Gastroesophageal sphincter (tissue), 4 donors: ENCODE measurements around the gene USP44. TPM values are rescaled to one million over a fixed set of nuclear protein-coding genes. Genes with fewer than 3 reads are reported as not detected.
A peak's percentile ranks its signal among the peaks of the same experiment; 100 is the strongest.
"Not testable (repeated sequence)": the region's sequence is repeated elsewhere in the genome, so short reads cannot be mapped to it uniquely, and the experiment has no call there.

Experiments used
- ATAC-seq: fragments of 150-250 bp; one replicate; pipeline ENCODE4 v1.9.1; 2016; ENCODE audit warnings: mild to moderate bottlenecking, moderate library complexity
- H3K27ac ChIP-seq, 4 donors: fragments of 200-600 bp; sonication (generic) in 3 of 4; 1 replicate in 3 of 4; 2 replicates in 1 of 4; pipeline ENCODE4 v1.5.1; 2016 to 2019
- H3K27me3 ChIP-seq: fragments of 200-600 bp; sonication (generic); one replicate; pipeline ENCODE4 v1.5.1; 2019
- H3K36me3 ChIP-seq, 2 donors: fragments of 200-600 bp; sonication (generic); one replicate each; pipeline ENCODE4 v1.5.1; 2019; ENCODE audit warnings: control low read depth in 1 of 2
- H3K4me1 ChIP-seq, 3 donors: fragments of 200-600 bp; sonication (generic); 1 replicate in 2 of 3; 2 replicates in 1 of 3; pipeline ENCODE4 v1.5.1; 2016 to 2019; ENCODE audit warnings: control low read depth in 2 of 3
- H3K4me3 ChIP-seq, 2 donors: fragments of 200-600 bp; sonication (generic); one replicate each; pipeline ENCODE4 v1.5.1; 2019; ENCODE audit warnings: mild to moderate bottlenecking in 1 of 2, moderate library complexity in 1 of 2
- H3K9me3 ChIP-seq, 3 donors: fragments of 200-600 bp; sonication (generic); one replicate each; pipeline ENCODE4 v1.5.1; 2017 to 2019; ENCODE audit warnings: control low read depth in 2 of 3
- EP300 ChIP-seq: sonication (generic); formaldehyde crosslinking; IDR thresholded peaks from one replicate; pipeline ENCODE4 v1.6.1; 2017; ENCODE audit warnings: antibody characterized with exemption, mild to moderate bottlenecking
- POLR2A ChIP-seq, 2 donors: fragments of 450-650 bp; IDR thresholded peaks; one replicate each; pipeline ENCODE4 v1.6.1; 2017; ENCODE audit warnings: antibody characterized with exemption in 2 of 2, mild to moderate bottlenecking in 2 of 2, moderate library complexity in 1 of 2
- POLR2AphosphoS5 ChIP-seq: sonication (generic); formaldehyde crosslinking; IDR thresholded peaks from one replicate; pipeline ENCODE4 v1.6.1; 2017; ENCODE audit warnings: antibody characterized with exemption
- WGBS, 2 donors: methylation state at CpG; one replicate each; pipeline ENCODE4 v1.1.5; 2018; ENCODE audit warnings: low coverage in 1 of 2; 5-methylcytosine and 5-hydroxymethylcytosine counted together
- total RNA-seq, 4 donors: library from RNA; depleted of rRNA; stranded (reverse); fragments of >200 nt; gene quantifications; one replicate each; pipeline ENCODE4 v1.1.0, GENCODE V29; 2016
- TF ChIP-seq, protein P1 (sequence below), 4 experiments: fragments of 200-600 bp in 2 of 4; fragments of 450-650 bp in 2 of 4; sonication (generic) in 1 of 4; IDR thresholded peaks; one replicate each; pipeline ENCODE4 v1.5.1; 2017 to 2019; ENCODE audit warnings: antibody characterized with exemption in 4 of 4, mild to moderate bottlenecking in 2 of 4, moderate library complexity in 2 of 4

The USP44 gene
- total RNA-seq, 4 donors from 2014 or later: 5.9 to 9.7 (median 6.0) TPM

DNA sequence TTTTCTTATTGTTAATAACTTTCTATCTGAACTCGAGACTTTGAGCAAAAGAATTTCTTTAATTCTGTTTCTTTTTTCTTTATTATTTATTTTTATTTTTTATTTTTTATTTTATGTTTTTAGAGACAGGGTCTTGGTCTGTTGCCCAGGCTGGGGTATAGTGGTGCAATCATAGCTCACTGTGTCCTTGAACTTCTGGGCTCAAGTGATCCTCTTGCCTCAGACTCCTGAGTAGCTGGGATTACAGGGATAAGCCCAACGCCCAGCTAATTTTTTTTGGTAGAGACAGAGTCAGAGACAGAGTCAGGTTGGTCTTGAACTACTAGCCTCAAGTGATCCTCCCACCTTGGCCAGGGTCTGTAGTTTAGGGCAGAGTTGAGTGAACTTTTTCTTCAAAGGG lies 58.8 kb downstream of the USP44 start:
- no peak for ATAC-seq
- Histone ChIP-seq H3K9me3 (no peaks in the 10 kb centered on the region), H3K27ac (no peak overlapping the region), H3K4me1 (no peaks in the 10 kb centered on the region), H3K4me3 (no peak overlapping the region), H3K27me3 (no peaks in the 10 kb centered on the region), H3K36me3 (peaks cover 11 to 82% of the 10 kb centered on the region in 2 donors)
- 92 to 100% methylated on average over 2 of the region's 2 CpGs for WGBS, 2 donors
- TF ChIP-seq POLR2A (IDR thresholded peaks at IDR 0.05) (no peak), EP300 (no peak)
- TF ChIP-seq, protein P1, sequence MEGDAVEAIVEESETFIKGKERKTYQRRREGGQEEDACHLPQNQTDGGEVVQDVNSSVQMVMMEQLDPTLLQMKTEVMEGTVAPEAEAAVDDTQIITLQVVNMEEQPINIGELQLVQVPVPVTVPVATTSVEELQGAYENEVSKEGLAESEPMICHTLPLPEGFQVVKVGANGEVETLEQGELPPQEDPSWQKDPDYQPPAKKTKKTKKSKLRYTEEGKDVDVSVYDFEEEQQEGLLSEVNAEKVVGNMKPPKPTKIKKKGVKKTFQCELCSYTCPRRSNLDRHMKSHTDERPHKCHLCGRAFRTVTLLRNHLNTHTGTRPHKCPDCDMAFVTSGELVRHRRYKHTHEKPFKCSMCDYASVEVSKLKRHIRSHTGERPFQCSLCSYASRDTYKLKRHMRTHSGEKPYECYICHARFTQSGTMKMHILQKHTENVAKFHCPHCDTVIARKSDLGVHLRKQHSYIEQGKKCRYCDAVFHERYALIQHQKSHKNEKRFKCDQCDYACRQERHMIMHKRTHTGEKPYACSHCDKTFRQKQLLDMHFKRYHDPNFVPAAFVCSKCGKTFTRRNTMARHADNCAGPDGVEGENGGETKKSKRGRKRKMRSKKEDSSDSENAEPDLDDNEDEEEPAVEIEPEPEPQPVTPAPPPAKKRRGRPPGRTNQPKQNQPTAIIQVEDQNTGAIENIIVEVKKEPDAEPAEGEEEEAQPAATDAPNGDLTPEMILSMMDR (IDR thresholded peaks at IDR 0.05): no peak

DNA sequence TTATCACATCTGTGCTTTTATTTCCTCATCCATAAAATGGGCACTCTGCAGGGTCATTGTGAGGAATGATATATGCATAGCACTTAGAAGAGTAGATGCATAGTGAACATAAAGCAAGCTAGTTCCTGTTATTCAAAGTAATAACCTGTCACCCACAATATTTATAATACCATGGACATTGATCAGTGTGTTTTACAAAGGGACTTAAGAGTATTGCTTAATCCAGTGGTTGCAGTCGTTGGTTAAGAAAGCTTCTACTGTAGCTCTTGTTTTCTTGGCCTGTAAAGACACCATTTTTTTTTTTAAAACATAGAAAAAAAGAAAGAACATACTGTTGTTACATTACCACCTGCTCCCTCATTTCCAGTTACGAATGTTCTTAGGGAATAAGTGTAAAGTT lies 64.3 kb downstream of the USP44 start:
- H3K4me3 ChIP-seq: no peak overlapping the region
- peaks cover 0 to 18% (median 0%) of the 10 kb centered on the region in 3 donors for H3K4me1 ChIP-seq
- H3K27me3 ChIP-seq: no peaks in the 10 kb centered on the region
- ATAC-seq: no peak
- H3K27ac ChIP-seq: no peak overlapping the region
- peaks cover 0 to 78% of the 10 kb centered on the region in 2 donors for H3K36me3 ChIP-seq
- TF ChIP-seq POLR2AphosphoS5 (no peak), POLR2A (IDR thresholded peaks at IDR 0.05) (no peak)
- TF ChIP-seq, protein P1 (IDR thresholded peaks at IDR 0.05): no peak
- H3K9me3 ChIP-seq: no peaks in the 10 kb centered on the region
- WGBS, 2 donors: 57 to 70% methylated on average over 2 of the region's 2 CpGs

DNA sequence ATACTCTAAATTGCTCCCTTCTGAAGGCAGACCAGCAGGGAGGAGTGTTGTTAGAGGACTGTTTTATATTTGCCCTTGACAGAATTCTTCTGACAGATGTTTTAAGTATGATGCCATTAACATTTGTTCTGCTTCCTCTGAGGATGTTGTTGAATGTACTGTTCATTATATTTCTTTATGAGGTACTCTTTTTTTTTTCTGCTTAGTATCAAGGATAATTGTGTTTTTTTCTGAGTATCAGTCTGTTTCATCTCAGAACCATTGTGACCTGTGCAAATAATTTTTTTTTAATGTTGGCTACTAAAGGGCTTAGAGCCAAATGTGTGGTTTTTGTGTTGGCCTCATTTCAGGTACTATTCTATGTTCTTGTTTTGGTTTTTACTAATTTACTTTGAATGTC lies 66.8 kb downstream of the USP44 start:
- Histone ChIP-seq H3K27ac (peak overlapping the region in 1 of 4 donors; percentile 2), H3K4me1 (peaks cover 0 to 43% (median 3%) of the 10 kb centered on the region in 3 donors), H3K36me3 (peaks cover 0 to 59% of the 10 kb centered on the region in 2 donors), H3K27me3 (no peaks in the 10 kb centered on the region), H3K9me3 (no peaks in the 10 kb centered on the region), H3K4me3 (no peak overlapping the region)
- TF ChIP-seq POLR2AphosphoS5: no peak
- no peak for TF ChIP-seq POLR2A (IDR thresholded peaks at IDR 0.05)
- TF ChIP-seq EP300: no peak
- TF ChIP-seq, protein P1 (IDR thresholded peaks at IDR 0.05): no peak
- ATAC-seq: no peak

DNA sequence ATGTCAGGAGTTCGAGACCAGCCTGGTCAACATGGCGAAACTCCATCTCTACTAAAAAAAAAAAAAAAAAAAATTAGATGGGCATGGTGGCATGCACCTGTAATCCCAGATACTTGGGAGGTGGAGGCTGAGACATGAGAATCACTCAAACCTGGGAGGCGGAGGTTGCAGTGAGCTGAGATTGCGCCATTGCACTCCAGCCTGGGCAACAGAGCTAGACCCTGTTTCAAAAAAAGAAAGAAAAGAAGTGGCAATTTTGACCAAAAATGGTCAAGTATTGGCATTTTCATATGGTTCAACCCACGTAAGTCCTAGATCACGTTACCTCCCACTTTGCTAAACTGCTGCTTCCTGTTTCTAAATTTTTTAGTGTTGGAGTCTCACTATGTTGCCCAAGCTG lies 68.7 kb downstream of the USP44 start:
- peaks cover 0 to 63% (median 3%) of the 10 kb centered on the region in 3 donors for H3K4me1 ChIP-seq
- not testable (repeated sequence) for H3K9me3 ChIP-seq, H3K27ac ChIP-seq, H3K27me3 ChIP-seq, ATAC-seq, H3K4me3 ChIP-seq
- 90 to 95% methylated on average over 4 to 5 of the region's 6 CpGs for WGBS, 2 donors
- peaks cover 0 to 61% of the 10 kb centered on the region in 2 donors for H3K36me3 ChIP-seq

DNA sequence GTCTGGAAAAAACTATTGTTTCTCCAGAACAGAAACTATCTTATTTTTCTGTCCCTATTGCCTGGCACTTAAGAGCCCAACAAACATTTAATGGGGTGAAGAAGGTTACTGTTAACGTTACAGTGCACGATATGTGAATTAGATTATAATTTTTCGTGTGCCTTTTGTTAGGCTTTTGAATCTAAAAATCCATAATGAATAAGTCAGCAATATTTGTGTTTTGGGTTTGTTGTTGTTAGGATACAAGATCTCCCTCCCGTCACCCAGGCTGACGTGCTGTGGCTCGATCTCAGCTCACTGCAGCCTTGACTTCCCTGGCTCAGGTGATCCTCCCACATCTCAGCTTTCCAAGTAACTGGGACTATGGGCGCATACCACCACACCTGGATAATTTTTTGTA lies 69.4 kb downstream of the USP44 start:
- peaks cover 0 to 69% (median 3%) of the 10 kb centered on the region in 3 donors for H3K4me1 ChIP-seq
- ATAC-seq: no peak
- H3K36me3 ChIP-seq: peaks cover 0 to 61% of the 10 kb centered on the region in 2 donors
- no peaks in the 10 kb centered on the region for H3K27me3 ChIP-seq
- H3K9me3 ChIP-seq: no peaks in the 10 kb centered on the region
- H3K27ac ChIP-seq: no peak overlapping the region
- TF ChIP-seq EP300 (no peak), POLR2A (IDR thresholded peaks at IDR 0.05) (no peak), POLR2AphosphoS5 (no peak)
- TF ChIP-seq, protein P1 (IDR thresholded peaks at IDR 0.05): no peak
- WGBS, 2 donors: 68 to 70% methylated on average over 7 of the region's 7 CpGs
- H3K4me3 ChIP-seq: no peak overlapping the region
